MM.1S (cell line): ENCODE results near the gene TOR1AIP1.

Experiments used
- EZH2 ChIP-seq: fragments of 300-600 bp; sonication (generic); optimal IDR thresholded peaks from 2 replicates; pipeline ENCODE3; 2017; ENCODE audit warnings: low read depth, mild to moderate bottlenecking, antibody characterized with exemption, low read length, mixed read lengths
- TF ChIP-seq, protein P1 (sequence below): fragments of 300-600 bp; sonication (generic); IDR thresholded peaks from 2 replicates; pipeline ENCODE4 v1.5.1; 2016; ENCODE audit warnings: antibody characterized with exemption, low read length, mixed read lengths

DNA sequence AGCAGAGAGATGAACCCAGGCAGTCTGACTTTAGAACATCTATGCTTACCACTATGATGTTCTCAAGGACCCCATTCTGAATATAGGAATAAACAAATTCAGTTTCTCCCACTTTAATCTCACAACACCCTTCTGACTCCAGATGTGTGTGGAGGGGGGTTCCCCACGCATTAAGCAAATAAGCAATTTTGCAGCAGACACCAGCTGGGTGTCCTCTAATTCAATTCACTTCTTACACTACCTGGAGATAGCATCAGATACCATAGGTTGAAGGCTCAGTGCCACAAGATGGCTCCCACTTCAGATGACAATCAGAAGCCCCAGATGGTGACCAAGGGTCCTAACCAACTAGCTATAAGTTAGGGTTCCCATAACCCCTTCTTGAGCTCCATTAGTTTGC is 42.2 kb downstream of the TOR1AIP1 start:
- TF ChIP-seq, protein P1, sequence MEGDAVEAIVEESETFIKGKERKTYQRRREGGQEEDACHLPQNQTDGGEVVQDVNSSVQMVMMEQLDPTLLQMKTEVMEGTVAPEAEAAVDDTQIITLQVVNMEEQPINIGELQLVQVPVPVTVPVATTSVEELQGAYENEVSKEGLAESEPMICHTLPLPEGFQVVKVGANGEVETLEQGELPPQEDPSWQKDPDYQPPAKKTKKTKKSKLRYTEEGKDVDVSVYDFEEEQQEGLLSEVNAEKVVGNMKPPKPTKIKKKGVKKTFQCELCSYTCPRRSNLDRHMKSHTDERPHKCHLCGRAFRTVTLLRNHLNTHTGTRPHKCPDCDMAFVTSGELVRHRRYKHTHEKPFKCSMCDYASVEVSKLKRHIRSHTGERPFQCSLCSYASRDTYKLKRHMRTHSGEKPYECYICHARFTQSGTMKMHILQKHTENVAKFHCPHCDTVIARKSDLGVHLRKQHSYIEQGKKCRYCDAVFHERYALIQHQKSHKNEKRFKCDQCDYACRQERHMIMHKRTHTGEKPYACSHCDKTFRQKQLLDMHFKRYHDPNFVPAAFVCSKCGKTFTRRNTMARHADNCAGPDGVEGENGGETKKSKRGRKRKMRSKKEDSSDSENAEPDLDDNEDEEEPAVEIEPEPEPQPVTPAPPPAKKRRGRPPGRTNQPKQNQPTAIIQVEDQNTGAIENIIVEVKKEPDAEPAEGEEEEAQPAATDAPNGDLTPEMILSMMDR = no peak
- no peak for TF ChIP-seq EZH2
